Neural cell (in vitro differentiated cells): Measurements from ENCODE around the gene FCRL6.

Experiments
- CTCF ChIP-seq: fragments of 450-650 bp; IDR thresholded peaks from 2 replicates; pipeline ENCODE4 v1.5.1; 2014; ENCODE audit warnings: antibody characterized with exemption, mild to moderate bottlenecking, moderate library complexity; ENCODE audit not compliant: poor library complexity, severe bottlenecking
- EP300 ChIP-seq: fragments of 450-650 bp; conservative IDR thresholded peaks from 2 replicates; pipeline ENCODE4 v1.6.1; 2014; ENCODE audit warnings: antibody characterized with exemption, mild to moderate bottlenecking, moderate library complexity; ENCODE audit not compliant: poor library complexity, severe bottlenecking
- EZH2 ChIP-seq: fragments of 200-600, 300-800 bp; shearing (Covaris generic), sonication (generic); IDR thresholded peaks from 2 replicates; pipeline ENCODE4 v1.6.1; 2014; ENCODE audit warnings: antibody characterized with exemption, low read length, borderline replicate concordance, mild to moderate bottlenecking; ENCODE audit not compliant: insufficient read depth, poor library complexity, severe bottlenecking
- MXI1 ChIP-seq: fragments of 450-650 bp; conservative IDR thresholded peaks from 2 replicates; pipeline ENCODE4 v1.6.1; 2014; ENCODE audit warnings: antibody characterized with exemption, mild to moderate bottlenecking; ENCODE audit not compliant: poor library complexity, severe bottlenecking
- POLR2AphosphoS5 ChIP-seq: IDR thresholded peaks from 2 replicates; pipeline ENCODE4 v1.6.1; 2012
- RAD21 ChIP-seq: fragments of 450-650 bp; conservative IDR thresholded peaks from 2 replicates; pipeline ENCODE4 v1.6.1; 2014; ENCODE audit warnings: antibody characterized with exemption, mild to moderate bottlenecking, moderate library complexity
- REST ChIP-seq: IDR thresholded peaks from 2 replicates; pipeline ENCODE4 v1.6.1; 2012; ENCODE audit warnings: borderline replicate concordance
- SMC3 ChIP-seq: fragments of 450-650 bp; conservative IDR thresholded peaks from 2 replicates; pipeline ENCODE4 v1.6.1; 2014; ENCODE audit warnings: antibody characterized with exemption, mild to moderate bottlenecking, moderate library complexity; ENCODE audit not compliant: poor library complexity
- TAF1 ChIP-seq: IDR thresholded peaks from 2 replicates; pipeline ENCODE4 v1.6.1; 2012; ENCODE audit warnings: low read depth

- TF ChIP-seq EZH2 (no peak), CTCF (no peak), REST (no peak), EP300 (no peak), POLR2AphosphoS5 (no peak), SMC3 (no peak), TAF1 (no peak), MXI1 (no peak), RAD21 (no peak)
These were observed 52.0 kb downstream of the FCRL6 start for GRCh38 chr1:159854116-159854692.
